NAMALWA (cell line): ENCODE results near the gene PCDHGA3.
"Not testable (repeated sequence)": the region's sequence is repeated elsewhere in the genome, so short reads cannot be mapped to it uniquely, and the experiment has no call there.

Experiments
- DNase-seq: peaks from one replicate; pipeline ENCODE4 v3.0.0-alpha.2; 2015; ENCODE audit warnings: low spot score

Gene PCDHGA3

GRCh38 chr5:141346017-141346416 lies 2.4 kb downstream of the PCDHGA3 start:
- not testable (repeated sequence) for DNase-seq

- peak; percentile 92 for DNase-seq
Measured at GRCh38 chr5:141349917-141350619, 6.4 kb downstream of the PCDHGA3 start, which contains the start of gene PCDHGB1. TSS of gene PCDHGB1 (plus strand) at chr5:141350099. CDS start at chr5:141350261, 162 bp downstream.

GRCh38 chr5:141351591-141351990 lies 8.0 kb downstream of the PCDHGA3 start:
- DNase-seq, result no peak

- DNase-seq, result peak; percentile 63
Measured at GRCh38 chr5:141354900-141355469, 11.4 kb downstream of the PCDHGA3 start, which contains the start of gene PCDHGA4. TSS of gene PCDHGA4 (plus strand) at chr5:141355021. CDS start at chr5:141355108, 87 bp downstream.

- no peak for DNase-seq
Measured at GRCh38 chr5:141355641-141356040, 12.0 kb downstream of the PCDHGA3 start.

GRCh38 chr5:141356133-141356532 lies 12.5 kb downstream of the PCDHGA3 start:
- DNase-seq, result no peak

- no peak for DNase-seq
Measured at GRCh38 chr5:141356950-141357349, 13.3 kb downstream of the PCDHGA3 start.

- DNase-seq, result peak; percentile 89
Measured at GRCh38 chr5:141359790-141360426, 16.3 kb downstream of the PCDHGA3 start, which contains the start of gene PCDHGB2. TSS of gene PCDHGB2 (plus strand) at chr5:141359994. CDS start at chr5:141360136, 142 bp downstream.

- no peak for DNase-seq
Measured at GRCh38 chr5:141360685-141361084, 17.1 kb downstream of the PCDHGA3 start.

GRCh38 chr5:141362719-141363118 lies 19.1 kb downstream of the PCDHGA3 start:
- peak; percentile 21 for DNase-seq

GRCh38 chr5:141363952-141364660 lies 20.5 kb downstream of the PCDHGA3 start, which contains the start of gene PCDHGA5:
TSS of gene PCDHGA5 (plus strand) at chr5:141364162. CDS start at chr5:141364331, 169 bp downstream.
- no peak for DNase-seq

- DNase-seq, result no peak
Measured at GRCh38 chr5:141366016-141366896, 22.6 kb downstream of the PCDHGA3 start.

GRCh38 chr5:141369994-141370848 lies 26.6 kb downstream of the PCDHGA3 start, which contains the start of gene PCDHGB3:
TSS of gene PCDHGB3 (plus strand) at chr5:141370242. CDS start at chr5:141370395, 153 bp downstream.
- DNase-seq, result peak; percentile 54

- DNase-seq, result no peak
Measured at GRCh38 chr5:141371572-141372475, 28.2 kb downstream of the PCDHGA3 start.

- peak; percentile 41 for DNase-seq
Measured at GRCh38 chr5:141373673-141374317, 30.2 kb downstream of the PCDHGA3 start, which contains the start of gene PCDHGA6. TSS of gene PCDHGA6 (plus strand) at chr5:141373891. CDS start at chr5:141374084, 193 bp downstream.

- no peak for DNase-seq
Measured at GRCh38 chr5:141374627-141375026, 31.0 kb downstream of the PCDHGA3 start.

- not testable (repeated sequence) for DNase-seq
Measured at GRCh38 chr5:141375444-141376155, 32.0 kb downstream of the PCDHGA3 start.
